Cortex of kidney (tissue), 1 donor: Measurements from ENCODE around the gene CCR6.

Experiments used
- DNase-seq: peaks from one replicate; lab custom pipeline; 2025; lab: John Stamatoyannopoulos, UW

Gene CCR6

DNA sequence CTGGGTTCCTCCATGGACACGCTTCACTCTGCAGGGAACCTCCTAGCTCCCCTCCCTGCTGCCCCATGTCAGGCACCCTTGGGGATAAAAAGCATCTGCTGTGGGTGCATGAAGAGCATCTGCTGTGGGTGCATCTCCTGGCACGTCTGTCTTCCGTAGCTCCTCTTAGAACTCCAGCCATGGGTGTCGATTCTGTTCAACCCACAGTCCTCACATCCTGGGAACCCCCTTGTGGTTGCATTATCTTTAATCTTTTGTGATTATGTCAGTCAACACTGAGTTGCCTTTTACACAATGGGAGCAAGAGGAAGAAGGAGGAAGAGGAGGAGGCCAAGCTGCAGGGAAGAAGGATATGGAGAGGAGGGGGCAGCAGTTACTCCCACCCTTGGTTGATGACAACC, 24.1 kb upstream of the CCR6 start:
- DNase-seq, result no peak

DNA sequence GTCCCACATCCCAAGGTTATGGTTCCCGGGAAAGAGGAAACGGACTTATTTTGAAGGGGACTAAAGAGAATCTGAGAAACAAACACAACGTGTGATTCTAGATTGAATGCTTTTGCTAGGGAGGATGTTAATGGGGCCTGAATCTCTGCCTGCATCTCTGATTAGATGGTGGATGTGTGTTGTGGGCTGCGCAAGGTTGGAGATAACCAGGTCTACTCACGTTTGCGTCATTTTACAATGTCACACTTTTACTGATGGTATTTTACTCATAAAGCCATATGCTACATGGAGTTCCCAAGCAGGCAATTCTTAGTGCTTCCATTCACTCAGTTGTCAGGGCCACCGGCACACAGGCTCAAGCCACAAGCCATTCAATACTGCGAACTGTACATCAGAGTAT, 23.2 kb upstream of the CCR6 start:
- DNase-seq, result no peak

DNA sequence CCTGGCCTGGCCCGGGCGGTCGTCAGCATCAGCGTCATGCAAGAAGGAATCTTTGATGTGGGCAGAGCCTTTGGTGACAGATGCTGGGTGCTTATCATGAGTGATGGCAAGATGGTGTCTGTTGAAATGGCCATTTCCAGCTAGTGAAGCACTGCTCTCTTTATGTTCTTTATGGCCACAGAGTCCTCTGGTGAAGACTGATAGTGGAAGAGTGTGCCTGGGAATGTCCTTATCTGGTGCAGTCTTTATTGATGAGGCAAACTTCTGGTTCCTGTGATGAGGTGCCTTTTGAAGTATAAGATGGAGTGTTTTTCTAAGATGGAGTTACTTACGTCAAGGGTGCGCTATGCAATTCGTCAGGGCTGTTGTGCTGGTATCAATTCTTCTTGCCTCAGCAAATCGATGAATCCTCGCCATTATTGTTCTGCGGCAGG, 22.6 kb upstream of the CCR6 start:
- DNase-seq, result no peak

DNA sequence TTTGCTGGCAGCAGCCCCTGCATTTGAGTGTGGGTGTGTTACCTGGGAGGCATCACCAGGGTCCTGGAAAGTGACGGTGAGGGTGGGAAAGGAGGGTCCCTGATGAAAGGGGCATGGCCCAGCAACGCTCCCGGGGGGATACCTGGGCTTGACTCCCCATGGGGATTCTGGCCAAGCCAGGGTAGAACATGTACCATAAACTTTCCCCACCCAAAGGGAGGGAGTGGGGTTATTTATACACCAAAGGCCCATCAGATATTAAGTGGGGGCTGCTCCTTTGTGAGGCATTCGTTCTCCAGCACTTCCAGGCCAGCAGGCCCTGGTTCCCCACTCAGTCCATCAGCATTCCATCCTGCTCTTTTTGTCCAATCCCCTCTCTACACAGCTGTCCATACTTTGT, 20.6 kb upstream of the CCR6 start:
- no peak for DNase-seq

DNA sequence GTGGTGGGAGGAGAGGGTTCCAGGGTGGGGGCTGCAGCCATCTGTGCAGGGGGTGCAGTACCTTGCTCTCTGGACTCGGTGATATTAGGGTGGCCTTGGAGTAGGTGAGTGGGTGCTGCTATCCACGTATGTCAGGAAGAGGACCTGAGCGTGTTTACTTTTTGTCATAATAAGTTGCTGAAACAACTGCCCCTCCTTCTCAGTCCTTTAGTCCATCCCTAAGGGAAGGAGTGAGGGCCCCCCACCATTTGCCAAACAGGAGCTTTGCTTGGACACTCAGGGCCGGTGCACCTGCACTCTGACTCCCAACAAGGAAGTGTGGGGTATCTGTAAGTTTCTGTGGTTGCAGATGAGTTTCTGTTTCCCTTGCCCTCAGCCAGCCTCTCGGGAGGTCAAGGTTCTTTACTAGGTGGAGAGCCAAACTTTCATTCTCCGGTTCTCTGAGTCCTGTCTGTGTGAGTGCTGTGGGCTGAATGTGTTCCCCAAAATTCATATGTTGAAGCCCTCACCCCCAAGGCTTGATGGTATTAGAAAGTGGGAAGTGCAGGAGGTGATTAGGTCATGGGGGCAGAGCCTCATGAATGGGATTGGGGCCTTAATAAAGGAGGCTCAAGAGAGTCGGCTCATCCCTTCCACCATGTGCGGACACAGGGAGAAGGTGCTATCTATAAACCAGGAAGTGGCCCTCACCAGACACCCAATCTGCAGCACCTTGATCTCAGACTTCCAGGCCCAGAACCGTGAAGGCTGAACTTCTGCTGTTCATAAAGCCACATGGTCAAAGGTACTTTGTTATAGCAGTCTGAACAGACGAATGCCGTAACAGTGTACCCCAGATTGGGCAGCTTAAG, 19.6 kb upstream of the CCR6 start:
- DNase-seq, result no peak

DNA sequence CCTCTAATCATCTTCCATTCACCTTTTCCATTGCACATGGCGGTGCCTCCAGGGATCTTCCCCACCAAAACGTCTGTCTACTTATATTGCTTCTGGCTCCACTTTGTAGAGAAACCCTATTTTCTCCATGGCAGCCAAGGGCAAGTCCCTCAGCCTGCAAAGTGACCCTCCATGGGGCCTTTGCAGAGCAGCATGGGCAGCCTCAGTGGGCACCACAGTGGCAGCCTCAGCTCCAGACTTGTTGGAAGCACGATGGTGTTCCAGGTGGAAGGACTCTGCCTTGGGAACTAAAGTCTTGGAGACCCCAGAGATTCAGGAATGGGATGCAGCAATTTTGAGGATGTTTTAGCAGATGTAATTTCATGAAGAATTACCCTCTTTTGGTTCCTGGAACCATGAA, 18.5 kb upstream of the CCR6 start:
- DNase-seq, result no peak

DNA sequence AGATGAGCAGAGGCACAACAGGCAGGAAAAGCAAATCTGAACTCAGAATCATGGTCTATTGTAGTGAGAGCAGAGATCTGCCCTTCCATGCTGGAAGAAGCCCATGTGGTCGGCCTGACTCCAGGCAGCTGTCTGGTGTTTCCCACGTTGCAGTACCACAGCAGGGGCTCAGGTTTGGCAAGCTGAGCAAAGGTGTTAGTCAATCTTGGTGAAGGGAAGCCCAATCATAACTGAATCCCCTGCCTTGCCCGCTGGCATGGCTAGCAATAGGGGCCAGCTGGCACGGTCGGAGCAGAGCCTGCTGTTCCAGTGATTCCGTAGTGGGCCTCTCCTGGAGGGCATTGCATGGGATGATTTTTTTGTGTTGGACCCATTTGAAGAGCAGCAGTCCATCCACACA, 17.8 kb upstream of the CCR6 start:
- DNase-seq, result no peak

DNA sequence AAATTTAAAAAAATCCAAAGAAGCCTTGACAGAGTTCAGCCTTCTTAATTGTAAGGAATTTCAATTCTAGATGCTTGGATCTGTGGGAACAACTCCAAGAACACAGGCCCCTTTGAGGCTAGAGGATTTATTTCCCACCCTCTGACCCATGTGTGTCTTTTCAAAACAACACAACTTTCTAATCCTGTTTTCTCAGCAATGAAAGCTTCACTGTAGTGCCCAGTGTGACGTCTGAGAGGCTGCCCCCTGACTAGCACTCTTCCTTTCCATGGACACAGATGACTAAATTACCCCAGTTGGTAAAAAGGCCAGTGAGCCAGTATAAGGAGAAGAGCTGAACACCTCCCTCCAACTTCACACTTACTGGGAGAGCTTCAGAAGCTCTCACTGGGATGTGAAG, 16.5 kb upstream of the CCR6 start:
- DNase-seq, result no peak

DNA sequence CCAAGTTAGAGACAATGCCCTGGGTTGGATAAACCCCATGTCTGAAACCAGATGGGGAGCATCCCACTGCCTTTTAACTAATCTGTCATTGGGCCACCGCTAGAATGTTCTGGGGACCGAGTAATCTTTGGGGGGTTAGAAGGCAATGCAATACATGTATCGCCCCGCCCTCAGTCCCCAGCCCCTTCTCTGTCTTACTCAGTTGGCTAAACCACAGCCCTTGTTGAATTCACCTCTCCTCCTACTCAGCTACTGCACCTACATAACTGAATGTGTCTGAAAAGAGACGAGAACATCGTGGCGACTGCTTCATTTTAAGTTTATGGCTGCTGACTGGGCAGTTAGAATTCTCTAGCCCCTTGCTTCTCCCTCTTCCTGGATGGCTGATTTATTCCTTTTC, 15.1 kb upstream of the CCR6 start:
- DNase-seq, result no peak

DNA sequence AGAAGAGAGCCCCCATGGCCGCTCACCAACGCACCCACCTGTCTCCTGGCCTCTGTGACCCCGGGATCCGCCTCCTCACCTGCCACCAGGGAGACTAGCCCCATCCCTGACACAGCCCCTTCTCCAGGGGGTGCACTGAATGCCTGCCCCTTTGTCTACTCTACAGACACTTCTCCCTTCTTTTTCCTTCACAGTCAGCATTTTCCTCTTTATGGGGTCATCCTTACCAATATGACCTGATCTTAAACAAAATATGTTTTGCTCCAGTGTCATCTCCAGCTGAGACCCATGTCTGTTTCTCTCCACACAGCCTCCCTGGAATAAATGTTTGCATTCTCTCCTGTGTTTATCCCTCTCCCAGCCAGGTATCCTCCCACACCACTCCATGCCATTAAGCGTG, 14.6 kb upstream of the CCR6 start:
- DNase-seq, result no peak

DNA sequence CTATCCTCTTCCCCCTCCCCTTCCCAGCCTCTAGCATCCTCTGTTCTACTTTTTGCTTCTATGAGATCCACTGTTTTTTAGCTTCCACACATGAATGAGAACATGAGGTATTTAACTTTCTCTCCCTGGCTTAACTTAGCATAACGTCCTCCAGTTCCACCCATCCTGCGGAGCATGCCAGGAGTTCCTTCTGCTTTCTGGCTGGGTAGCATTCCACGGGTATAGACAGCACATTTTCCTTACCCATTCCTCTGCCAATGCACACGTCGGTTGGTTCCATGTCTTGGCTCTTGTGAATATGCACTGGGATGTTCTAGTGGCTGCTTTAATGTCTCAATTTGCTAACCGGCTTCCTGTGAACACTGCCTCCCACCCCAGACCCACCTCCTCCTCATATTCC, 13.2 kb upstream of the CCR6 start:
- no peak for DNase-seq

DNA sequence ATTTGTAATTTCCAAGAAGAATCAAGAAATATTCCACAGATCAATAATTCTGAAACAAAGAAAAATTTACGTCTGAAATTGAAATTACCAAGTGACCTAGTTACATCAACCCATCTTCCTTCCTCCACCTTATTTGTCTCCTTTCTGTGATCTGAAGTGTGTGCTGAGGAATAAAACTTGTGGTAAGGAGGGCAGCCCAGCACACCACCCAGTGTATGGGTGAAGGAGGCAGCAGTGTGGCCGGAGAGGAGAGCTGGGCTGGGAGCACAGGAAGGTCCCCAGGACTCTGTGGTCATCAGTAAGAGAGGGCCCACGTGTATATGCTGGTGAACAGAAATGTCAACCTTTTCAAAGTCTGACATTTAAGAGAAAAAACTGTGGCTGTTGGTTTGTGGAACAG, 11.3 kb upstream of the CCR6 start:
- no peak for DNase-seq

DNA sequence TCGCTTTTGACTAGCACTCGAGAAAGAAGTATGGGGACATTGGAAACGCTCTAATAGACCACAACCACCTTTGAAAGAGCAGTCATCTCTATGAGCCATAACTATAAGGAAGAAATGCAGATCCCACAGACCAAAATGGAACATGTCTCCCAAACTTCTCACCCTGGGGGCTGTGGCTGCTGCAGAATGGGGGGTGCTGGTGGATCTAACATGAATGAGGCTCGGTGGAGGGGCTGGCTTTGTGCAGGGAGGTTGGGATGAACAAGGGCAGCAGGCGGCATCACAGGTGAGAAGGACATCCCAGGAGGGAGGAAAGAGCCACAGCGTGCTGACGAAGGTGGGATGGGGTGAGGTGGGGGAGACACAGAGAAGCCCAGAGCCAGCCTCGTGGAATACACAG, 10.5 kb upstream of the CCR6 start:
- no peak for DNase-seq

DNA sequence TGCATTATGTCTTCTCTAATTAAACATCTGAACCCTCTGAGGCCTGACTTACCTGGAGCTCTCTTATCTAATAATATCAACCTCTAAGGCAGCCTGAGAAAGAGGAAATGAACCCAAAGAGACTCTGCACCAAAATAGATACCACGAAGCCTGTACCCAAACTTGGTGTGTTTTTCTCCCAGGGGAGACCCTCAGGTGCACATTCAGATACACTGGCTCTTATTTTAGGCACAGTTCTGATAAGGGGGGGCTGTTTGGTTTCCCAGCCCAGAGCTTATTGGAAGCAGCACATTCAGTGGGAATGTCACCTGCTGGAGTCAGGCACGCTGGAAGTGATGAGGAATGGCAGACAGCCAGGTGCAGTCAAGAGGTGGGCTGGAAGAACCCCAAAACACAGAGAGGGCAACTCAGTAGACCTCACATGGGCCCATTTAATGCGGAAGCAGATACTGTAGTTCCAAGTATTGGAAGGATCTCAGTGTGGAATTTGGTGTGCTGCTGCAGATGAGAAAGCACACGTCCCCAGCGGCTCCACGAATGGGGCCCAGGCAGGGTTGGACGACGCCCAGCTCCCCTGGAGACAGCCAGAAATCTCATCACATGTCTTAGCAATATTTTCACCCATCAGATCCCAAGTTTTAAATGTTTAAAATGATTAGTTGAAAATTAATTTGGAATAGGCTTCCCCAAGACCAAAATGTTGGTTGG, 9.7 kb upstream of the CCR6 start:
- DNase-seq, result no peak

DNA sequence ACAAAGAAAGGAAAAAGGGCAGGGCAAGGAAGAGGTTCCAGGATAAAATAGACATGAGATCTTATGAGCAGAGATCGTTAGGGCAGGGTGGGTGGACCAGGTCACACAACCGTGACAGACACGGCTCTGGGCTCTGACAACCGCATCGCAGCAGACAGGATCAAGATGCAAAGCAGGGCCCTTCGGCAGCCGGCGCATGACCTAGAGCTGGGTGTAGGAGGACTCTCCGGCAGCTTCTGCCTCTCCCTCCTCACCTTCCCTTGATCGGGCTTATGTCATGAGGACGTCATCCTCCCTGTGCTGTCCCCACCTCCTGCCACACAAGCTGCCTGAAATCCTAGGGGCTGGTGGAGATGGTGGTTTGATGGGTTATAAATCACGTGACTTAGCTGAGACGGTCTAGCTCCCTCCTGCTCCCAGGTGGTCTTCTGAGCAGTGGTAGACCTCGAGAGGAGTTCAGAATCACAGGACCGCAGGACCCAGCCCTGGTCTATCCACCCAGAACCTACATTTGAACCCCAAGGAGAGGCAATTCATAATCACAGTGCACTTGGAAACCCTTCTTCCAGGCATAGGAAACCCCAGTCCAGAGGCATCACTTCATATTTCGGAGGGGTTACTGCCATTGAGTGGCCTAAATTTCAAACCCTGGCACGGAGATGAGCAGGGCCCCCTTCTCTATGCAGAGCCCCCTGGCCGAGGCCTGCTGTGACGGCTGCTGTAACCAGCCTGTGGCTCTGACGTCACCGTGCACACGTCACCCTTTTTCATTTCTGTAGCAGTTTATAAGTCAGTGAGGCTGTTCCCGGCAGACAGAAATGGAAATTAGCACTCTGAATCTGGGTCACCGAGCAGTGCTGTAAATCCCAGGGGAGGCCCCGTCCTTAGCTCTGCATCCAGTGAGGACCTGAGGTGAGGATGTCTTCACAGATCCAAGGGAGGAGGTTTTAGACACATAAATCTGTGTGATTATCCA, 8.7 kb upstream of the CCR6 start:
- no peak for DNase-seq

DNA sequence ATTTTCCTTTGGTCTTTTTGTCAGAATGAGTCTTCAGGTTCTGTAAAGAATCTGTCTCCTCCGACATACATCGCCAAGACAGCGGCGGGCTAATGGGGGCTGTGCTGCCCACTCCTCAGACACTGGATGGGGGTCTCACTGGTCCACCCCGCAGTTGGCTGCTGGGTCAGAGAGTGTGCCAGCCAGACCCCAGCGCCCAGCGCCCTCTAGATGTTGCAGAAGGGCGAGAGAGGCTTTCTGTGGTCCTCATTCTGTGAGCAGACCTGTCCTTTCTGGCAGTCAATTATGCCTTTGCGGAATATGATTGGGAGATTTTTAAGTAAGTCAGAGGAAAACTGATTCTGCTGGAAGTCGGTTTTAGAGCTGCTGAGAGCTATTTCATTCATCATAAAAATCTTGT, 7.8 kb upstream of the CCR6 start:
- no peak for DNase-seq

DNA sequence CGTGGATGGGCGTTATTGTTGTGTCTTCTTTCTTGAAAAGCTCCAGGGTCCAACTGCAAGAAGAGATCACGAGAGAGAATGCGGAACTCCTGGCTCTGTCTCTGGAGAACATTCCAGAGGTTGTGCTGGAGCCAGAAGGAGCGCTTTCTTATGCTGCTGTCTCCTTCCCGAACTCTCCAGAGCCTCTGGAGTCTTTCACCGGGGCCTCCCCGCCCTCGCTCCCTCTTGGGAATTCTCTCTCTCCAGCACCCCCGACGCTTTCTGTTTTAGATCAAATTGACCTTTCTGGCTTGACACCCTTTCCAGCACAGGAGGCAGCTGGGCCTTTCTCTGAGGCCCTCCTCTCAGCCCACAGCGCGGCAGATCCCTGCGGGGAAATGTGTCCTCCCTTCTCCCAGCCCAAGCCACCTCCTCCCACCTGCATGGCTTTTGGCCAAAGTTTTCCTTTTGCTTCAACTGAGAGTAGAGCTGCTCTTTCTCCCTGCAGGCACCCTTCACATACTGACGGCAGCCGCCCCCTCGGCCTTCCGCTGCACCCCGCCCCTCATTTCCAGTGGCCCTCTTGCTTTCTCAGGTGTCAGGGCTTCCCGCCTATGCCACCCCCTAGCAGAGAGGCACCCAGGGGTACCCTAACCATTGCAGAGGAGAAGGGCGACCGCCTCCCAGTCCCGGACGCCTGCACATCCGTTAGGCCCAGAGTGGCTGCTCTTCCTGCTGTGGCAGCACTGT, 6.6 kb upstream of the CCR6 start:
- no peak for DNase-seq

DNA sequence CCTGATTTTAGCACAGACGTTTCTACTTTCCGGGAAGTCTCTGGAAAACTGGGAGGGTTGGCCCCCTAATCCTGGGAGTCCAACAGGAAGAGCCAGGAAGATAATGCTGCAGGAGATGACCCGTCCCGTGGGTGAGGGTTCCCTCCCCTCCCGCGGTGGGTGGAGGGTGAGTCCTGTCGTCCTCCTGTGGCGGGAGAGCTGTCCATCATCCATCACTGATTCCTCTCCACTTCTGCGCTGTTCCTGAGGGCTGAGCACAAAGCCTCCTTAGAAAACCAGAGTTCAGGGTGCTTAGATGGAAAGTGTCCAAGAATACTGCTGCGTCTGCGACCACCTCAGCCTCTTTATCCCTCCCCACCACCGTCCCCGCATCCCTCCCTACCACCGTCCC, 6.1 kb upstream of the CCR6 start:
- DNase-seq, result no peak

DNA sequence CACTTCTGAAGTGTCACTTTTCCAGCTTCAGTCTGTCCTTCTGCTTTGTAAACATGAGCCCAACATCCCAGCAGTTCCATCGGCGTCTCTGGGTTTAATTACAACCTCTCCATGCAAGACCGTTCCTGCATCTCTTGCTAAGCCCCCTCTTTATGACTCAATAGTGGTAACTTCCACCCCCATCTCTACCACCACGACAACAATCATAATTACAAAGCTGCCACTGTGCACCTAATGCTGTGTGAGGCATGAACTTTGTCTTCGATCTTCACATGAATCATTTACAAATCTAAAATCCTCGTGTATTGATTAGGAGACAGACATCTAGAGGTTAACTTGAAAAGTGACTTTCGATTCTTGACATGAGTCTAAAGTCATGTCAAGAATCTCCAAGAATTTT, 4.9 kb upstream of the CCR6 start:
- no peak for DNase-seq

DNA sequence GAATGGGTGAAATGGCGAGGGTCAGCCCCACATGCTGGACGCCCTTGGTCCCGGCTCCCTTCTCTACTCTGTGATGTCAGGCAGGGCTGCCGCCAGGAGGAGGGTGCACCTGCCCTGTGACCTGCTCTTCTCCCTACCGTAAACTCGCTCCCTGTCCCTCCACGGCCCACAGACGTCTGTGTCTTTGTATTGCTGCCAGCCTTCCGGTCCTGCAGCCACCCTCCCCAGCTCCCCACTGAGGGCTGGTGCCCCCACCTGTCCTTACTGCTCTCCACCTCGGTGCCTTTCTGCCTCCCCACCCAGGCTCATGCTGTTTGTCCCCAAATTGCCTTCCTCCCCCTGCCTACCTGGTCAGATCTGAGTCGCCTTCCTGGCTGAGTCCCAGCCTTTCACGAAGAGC, 4.1 kb upstream of the CCR6 start:
- DNase-seq, result no peak

DNA sequence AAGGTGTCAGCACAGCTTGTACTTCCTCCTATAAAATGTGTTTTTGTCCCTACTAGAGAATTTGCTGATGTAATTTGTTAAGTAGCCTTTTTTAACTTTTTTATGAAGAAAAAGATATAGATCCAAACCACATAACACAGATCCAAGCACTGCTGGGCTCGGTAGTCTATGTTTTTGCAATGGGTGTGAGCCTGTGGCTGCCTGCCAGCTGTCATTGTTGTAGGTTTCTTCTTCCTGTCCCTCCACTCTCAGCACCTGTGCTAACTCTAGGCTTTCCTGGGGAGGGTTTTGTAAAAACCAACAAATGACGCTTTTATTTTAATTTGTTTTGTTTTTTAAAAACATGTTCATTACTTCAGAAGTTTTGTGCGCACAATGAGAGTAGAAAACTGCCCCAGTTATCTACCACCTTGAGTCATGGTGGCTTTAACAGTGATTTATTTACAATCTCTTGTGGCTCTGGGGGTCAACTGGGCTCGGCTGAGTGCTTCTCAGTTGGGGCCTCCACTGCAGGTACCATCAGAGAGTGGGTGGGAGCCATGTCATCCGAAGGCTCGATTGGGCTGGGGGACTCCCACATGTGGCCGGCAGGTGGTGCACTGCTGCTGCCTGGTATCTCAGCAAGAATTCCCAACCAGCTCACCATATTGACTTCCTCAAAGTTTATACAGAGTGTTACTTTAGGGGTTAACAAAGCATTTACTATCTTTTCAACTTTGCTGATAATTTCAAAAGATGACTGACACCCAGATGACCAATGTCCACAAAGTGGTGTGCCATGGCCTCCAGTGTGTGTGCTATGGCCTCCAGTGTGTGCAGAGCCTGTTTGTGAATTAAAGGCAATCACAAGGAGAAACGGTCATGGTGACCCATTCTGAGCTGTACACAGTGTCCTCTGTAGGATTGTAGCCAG, 3.0 kb upstream of the CCR6 start:
- DNase-seq, result no peak
